GM13977 (cell line): Measurements from ENCODE around the gene ZNF182.
"Not testable (repeated sequence)": the region's sequence is repeated elsewhere in the genome, so short reads cannot be mapped to it uniquely, and the experiment has no call there.

ENCODE experiments used
- DNase-seq: peaks from one replicate; pipeline ENCODE4 v3.0.0; 2012; ENCODE audit warnings: low spot score
- in situ Hi-C: fragments of 300-500 bp; cut with MboI; formaldehyde crosslinking; loops from one replicate; pipeline ENCODE4 v1.12.0; 2022; ENCODE audit warnings: low sequenced_read_pairs, low pct_unique_long_range_greater_than_20kb, mixed read lengths, inconsistent platforms; ENCODE audit not compliant: unreplicated experiment
- TF ChIP-seq, protein P1 (sequence below): IDR thresholded peaks from 2 replicates; pipeline ENCODE4 v1.5.1; 2012; ENCODE audit warnings: mild to moderate bottlenecking, control low read depth; ENCODE audit not compliant: insufficient read depth; ENCODE audit errors: extremely low read depth, missing control alignments

Gene ZNF182

DNA sequence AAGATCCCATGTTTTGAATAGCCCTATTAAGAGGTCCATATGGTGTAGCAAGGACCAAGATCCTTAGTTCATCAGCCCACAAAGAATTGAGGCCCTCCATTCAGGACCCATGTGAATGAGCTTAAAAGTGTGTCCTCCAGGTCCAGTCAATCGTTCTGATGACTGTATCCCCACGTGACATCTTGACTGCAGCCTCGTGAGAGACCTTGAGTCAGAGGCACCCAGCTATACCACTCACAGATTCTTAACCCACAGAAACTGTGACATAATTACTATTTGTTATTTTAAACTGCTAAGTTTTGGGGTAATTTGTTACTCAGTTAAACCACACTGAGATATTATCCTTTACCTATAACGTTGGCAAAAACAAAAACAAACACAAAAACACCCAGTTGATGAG is 62.4 kb downstream of the ZNF182 start:
- TF ChIP-seq, protein P1, sequence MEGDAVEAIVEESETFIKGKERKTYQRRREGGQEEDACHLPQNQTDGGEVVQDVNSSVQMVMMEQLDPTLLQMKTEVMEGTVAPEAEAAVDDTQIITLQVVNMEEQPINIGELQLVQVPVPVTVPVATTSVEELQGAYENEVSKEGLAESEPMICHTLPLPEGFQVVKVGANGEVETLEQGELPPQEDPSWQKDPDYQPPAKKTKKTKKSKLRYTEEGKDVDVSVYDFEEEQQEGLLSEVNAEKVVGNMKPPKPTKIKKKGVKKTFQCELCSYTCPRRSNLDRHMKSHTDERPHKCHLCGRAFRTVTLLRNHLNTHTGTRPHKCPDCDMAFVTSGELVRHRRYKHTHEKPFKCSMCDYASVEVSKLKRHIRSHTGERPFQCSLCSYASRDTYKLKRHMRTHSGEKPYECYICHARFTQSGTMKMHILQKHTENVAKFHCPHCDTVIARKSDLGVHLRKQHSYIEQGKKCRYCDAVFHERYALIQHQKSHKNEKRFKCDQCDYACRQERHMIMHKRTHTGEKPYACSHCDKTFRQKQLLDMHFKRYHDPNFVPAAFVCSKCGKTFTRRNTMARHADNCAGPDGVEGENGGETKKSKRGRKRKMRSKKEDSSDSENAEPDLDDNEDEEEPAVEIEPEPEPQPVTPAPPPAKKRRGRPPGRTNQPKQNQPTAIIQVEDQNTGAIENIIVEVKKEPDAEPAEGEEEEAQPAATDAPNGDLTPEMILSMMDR, result no peak
- DNase-seq, result no peak
- in situ Hi-C loops, result no loop called here

DNA sequence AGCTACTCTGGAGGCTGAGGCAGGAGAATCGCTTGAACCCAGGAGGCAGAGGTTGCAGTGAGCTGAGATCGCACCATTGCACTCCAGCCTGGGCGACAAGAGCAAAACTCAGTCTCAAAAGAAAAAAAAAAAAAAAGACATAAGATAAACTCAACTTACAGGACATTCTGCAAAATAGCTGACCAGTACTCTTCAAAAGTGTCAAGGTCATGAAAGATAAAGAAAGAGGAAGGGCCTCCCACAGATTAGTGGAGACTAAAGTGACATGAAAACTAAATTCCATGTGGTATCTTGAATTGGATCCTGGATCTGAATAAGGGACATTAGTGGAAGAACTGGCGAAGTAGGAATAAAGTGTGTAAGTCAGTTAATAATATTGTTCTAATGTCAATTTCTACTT is 63.3 kb downstream of the ZNF182 start:
- in situ Hi-C loops, result no loop called here

DNA sequence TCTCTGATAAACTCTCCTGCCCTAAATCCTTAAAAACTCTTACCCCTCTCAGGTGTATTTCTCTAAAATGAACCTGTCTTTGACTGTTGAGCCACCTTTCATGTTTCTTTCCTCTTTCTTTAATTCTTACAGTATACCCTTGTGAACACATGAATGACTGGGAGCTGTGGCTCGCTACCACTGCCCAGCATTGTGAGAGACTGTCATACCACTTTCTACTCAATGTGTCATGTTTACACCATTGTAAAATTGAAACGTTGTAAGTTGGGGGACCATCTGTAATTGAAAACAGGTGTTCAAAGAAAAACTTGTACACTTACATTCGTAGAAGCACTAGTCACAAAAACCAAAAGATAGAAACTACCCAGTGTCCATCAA is 66.9 kb downstream of the ZNF182 start:
- TF ChIP-seq, protein P1, result no peak
- in situ Hi-C loops, result no loop called here
- no peak for DNase-seq

More for the DNA sequence above, 63.3 kb downstream of the ZNF182 start:
- TF ChIP-seq, protein P1, result no peak
- no peak for DNase-seq

DNA sequence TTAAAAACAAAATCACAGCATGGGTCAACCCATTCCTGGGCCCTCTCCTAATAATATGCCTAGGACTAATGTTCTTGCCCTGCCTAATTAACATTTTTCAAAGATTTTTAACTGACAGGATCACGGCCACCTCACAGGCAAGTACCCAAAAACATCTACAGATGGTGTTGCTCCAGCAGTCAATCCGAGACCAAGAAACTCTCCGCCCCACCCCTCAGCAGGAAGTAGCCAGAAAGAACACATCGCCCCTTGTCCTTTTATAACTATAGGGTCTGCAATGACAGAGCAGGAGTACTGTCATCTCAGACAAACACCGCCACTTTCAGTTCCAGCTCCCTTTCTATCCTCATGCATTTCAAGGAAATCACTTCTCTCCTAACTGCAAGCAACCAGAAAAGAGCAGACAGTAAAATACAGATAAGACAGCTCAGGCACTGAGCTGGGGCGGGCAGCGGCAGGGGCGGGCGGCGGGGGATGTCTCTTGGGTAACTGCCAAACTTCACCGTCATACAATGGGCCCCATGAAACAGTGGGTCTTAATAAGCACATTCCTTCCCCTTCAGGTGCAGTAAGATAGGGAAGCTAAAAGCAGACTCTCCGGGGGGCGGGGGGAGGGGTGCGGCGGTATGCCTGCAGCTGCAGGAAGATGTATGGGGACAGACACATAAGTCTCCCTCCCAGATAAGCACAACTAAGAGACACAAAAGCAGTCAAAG is 67.4 kb downstream of the ZNF182 start:
- TF ChIP-seq, protein P1, result no peak
- peak; percentile 14 for DNase-seq
- in situ Hi-C loops, result no loop called here

DNA sequence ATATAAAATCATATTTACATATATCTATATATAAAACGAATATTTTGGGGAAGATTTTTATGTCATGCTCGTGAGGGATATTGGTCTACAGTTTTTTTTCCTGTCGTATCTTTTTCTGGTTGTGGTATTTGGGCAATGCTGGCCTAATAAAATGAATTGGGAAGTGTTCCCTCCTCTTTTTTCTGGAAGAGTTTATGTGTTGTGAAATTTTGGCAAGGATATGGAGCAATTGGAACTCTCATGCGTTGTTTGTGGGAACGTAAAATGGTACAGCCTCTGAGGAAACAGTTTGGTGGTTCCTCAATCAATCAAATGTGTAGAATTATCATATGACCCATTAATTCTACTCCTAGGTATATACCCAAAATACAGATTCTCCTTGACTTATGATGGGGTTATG is 69.8 kb downstream of the ZNF182 start:
- DNase-seq, result no peak
- in situ Hi-C loops, result no loop called here
- TF ChIP-seq, protein P1, result no peak

DNA sequence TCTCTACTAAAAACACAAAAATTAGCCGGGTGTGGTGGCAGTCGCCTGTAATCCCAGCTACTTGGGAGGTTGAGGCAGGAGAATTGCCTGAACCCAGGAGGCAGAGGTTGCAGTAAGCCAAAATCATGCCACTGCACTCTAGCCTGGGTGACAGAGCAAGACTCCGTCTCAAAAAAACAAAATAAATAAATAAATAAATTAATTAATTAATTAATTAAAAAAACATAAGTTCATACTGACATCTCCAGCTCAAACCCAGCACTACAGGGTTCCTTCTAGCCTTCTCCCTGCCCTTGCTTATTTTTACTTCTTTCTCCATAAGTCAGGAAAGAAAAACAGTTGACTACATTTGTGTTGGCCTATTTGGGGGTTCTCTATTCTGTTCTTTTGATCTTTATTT is 71.8 kb downstream of the ZNF182 start:
- DNase-seq, result not testable (repeated sequence)

DNA sequence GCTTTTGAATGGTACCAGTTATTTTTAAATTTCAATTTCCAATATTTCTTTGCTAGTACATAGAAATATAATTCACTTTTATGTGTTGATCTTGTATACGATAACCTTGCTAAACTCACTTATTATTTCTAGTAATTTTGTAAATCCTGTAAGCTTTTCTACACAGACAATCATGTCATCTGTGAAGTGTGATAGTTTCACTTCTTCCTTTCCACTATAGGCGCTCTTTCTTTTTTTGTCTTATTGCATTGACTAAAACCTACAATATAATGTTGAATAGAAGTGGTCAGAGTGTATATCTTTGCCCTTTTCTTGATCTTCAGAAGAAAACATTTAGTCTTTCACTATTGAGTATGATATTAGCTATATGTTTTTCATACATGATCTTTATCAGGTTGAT is 76.6 kb downstream of the ZNF182 start:
- TF ChIP-seq, protein P1, result no peak
- in situ Hi-C loops, result no loop called here
- DNase-seq, result no peak

More for the DNA sequence above, 71.8 kb downstream of the ZNF182 start:
- in situ Hi-C loops, result not testable (repeated sequence)
